Nephron (organoid): ENCODE results near the gene TNS3.
A peak's percentile ranks its signal among the peaks of the same experiment; 100 is the strongest.
"Not testable (repeated sequence)": the region's sequence is repeated elsewhere in the genome, so short reads cannot be mapped to it uniquely, and the experiment has no call there.

Source experiments
- H3K27ac Mint-ChIP-seq, 3 experiments: 2 replicates each; pipeline ENCODE4 v1.8.0; 2020; ENCODE audit warnings: mixed read lengths in 3 of 3, mild to moderate bottlenecking in 2 of 3, moderate library complexity in 1 of 3
- H3K27me3 Mint-ChIP-seq: 2 replicates; pipeline ENCODE4 v1.8.0; 2021; ENCODE audit warnings: low read depth, mild to moderate bottlenecking, moderate library complexity, mixed read lengths
- H3K36me3 Mint-ChIP-seq: 2 replicates; pipeline ENCODE4 v1.8.0; 2020; ENCODE audit warnings: low read depth, mixed read lengths
- H3K4me1 Mint-ChIP-seq: 2 replicates; pipeline ENCODE4 v1.8.0; 2020; ENCODE audit warnings: mixed read lengths
- H3K4me3 Mint-ChIP-seq, 3 experiments: 2 replicates each; pipeline ENCODE4 v1.8.0; 2020; ENCODE audit warnings: mild to moderate bottlenecking in 3 of 3, mixed read lengths in 3 of 3, moderate library complexity in 2 of 3
- H3K9me3 Mint-ChIP-seq: 2 replicates; pipeline ENCODE4 v1.8.0; 2020; ENCODE audit warnings: mixed read lengths
- CTCF ChIP-seq, 3 experiments: fragments of 200-600 bp; sonication (generic); IDR thresholded peaks; one replicate each; pipeline ENCODE4 v1.5.0; 2021; ENCODE audit warnings: antibody characterized with exemption in 3 of 3; ENCODE audit not compliant: unreplicated experiment in 3 of 3

TNS3 gene

GRCh38 chr7:47617131-47617530 lies 35.2 kb upstream of the TNS3 start:
- Mint-ChIP-seq H3K27ac (no peak overlapping the region), H3K27me3 (no peaks in the 10 kb centered on the region), H3K9me3 (peaks cover 3% of the 10 kb centered on the region), H3K4me3 (no peak overlapping the region), H3K4me1 (peaks cover 15% of the 10 kb centered on the region), H3K36me3 (no peaks in the 10 kb centered on the region)
- TF ChIP-seq CTCF (IDR thresholded peaks at IDR 0.05; ENCODE audit: unreplicated experiment in 3 of 3): no peak

GRCh38 chr7:47614450-47614849 lies 32.5 kb upstream of the TNS3 start:
- Mint-ChIP-seq H3K27me3 (no peaks in the 10 kb centered on the region), H3K36me3 (no peaks in the 10 kb centered on the region), H3K4me3 (no peak overlapping the region), H3K27ac (peak overlapping the region in 1 of 3 experiments; percentile 21), H3K9me3 (peaks cover 3% of the 10 kb centered on the region), H3K4me1 (peaks cover 20% of the 10 kb centered on the region)
- TF ChIP-seq CTCF (IDR thresholded peaks at IDR 0.05; ENCODE audit: unreplicated experiment in 3 of 3): no peak

- TF ChIP-seq CTCF (IDR thresholded peaks at IDR 0.05; ENCODE audit: unreplicated experiment in 3 of 3): no peak
- Mint-ChIP-seq H3K27me3 (peaks cover 4% of the 10 kb centered on the region), H3K4me3 (no peak overlapping the region), H3K36me3 (no peaks in the 10 kb centered on the region), H3K4me1 (peaks cover 22% of the 10 kb centered on the region), H3K27ac (peak overlapping the region; percentile 73 to 95 (median 92)), H3K9me3 (no peaks in the 10 kb centered on the region)
These were observed 29.2 kb upstream of the TNS3 start for GRCh38 chr7:47611045-47611511.

- Mint-ChIP-seq H3K27ac (peak overlapping the region; percentile 73 to 95 (median 92)), H3K4me1 (peaks cover 26% of the 10 kb centered on the region), H3K9me3 (no peaks in the 10 kb centered on the region), H3K4me3 (no peak overlapping the region), H3K27me3 (peaks cover 4% of the 10 kb centered on the region), H3K36me3 (no peaks in the 10 kb centered on the region)
- no peak for TF ChIP-seq CTCF (IDR thresholded peaks at IDR 0.05; ENCODE audit: unreplicated experiment in 3 of 3)
These were observed 28.7 kb upstream of the TNS3 start for GRCh38 chr7:47610506-47611044.

- H3K27me3 Mint-ChIP-seq: peaks cover 4% of the 10 kb centered on the region
- peaks cover 29% of the 10 kb centered on the region for H3K4me1 Mint-ChIP-seq
- H3K36me3 Mint-ChIP-seq: no peaks in the 10 kb centered on the region
- peak overlapping the region; percentile 73 to 95 (median 92) for H3K27ac Mint-ChIP-seq
- TF ChIP-seq CTCF (IDR thresholded peaks at IDR 0.05; ENCODE audit: unreplicated experiment in 3 of 3): no peak
- no peaks in the 10 kb centered on the region for H3K9me3 Mint-ChIP-seq
- no peak overlapping the region for H3K4me3 Mint-ChIP-seq
These were observed 28.0 kb upstream of the TNS3 start for GRCh38 chr7:47609803-47610452.

GRCh38 chr7:47606593-47607046 lies 24.7 kb upstream of the TNS3 start:
- not testable (repeated sequence) for H3K9me3 Mint-ChIP-seq, H3K27me3 Mint-ChIP-seq, H3K4me3 Mint-ChIP-seq, H3K36me3 Mint-ChIP-seq
- H3K4me1 Mint-ChIP-seq: peaks cover 40% of the 10 kb centered on the region
- H3K27ac Mint-ChIP-seq: peak overlapping the region in 1 of 3 experiments; percentile 76
